Measurements from ENCODE around the gene SPEM1. TPM values are rescaled to one million over a fixed set of nuclear protein-coding genes. Genes with fewer than 3 reads are reported as not detected.

Gene SPEM1
- total and polyA plus RNA-seq, 4 donors = not detected

- Histone ChIP-seq H3K27me3 (ENCODE audit: control insufficient read depth in 4 of 4, insufficient read depth in 4 of 4, low read length in 3 of 4) (no peaks in the 10 kb centered on the region), H3K4me1 (ENCODE audit: control insufficient read depth in 4 of 4, insufficient read depth in 4 of 4, low read length in 3 of 4) (peaks cover 0 to 4% (median 1%) of the 10 kb centered on the region in 4 donors), H3K4me3 (ENCODE audit: low read depth in 1 of 3, low read length in 3 of 3) (no peak overlapping the region), H3K36me3 (ENCODE audit: control insufficient read depth in 4 of 4, insufficient read depth in 3 of 4, low read depth in 1 of 4, low read length in 3 of 4) (peaks cover 0 to 12% (median 3%) of the 10 kb centered on the region in 4 donors), H3K9me3 (ENCODE audit: control insufficient read depth in 4 of 4, low read length in 3 of 4) (no peaks in the 10 kb centered on the region), H3K9ac (ENCODE audit: low read depth in 1 of 2, low read length in 2 of 2) (no peak overlapping the region), H3K27ac (ENCODE audit: low read depth in 1 of 2, low read length in 2 of 2) (no peak overlapping the region)
- no peak for TF ChIP-seq YY1 (IDR thresholded peaks at IDR 0.05)
- no peak for TF ChIP-seq NR2F2 (IDR thresholded peaks at IDR 0.05)
- no peak for TF ChIP-seq MAX (IDR thresholded peaks at IDR 0.05)
- no peak for TF ChIP-seq EGR1 (IDR thresholded peaks at IDR 0.05; ENCODE audit: low read depth in 2 of 2)
- TF ChIP-seq FOXA2 (IDR thresholded peaks at IDR 0.05) = no peak
- no peak for TF ChIP-seq RAD21 (IDR thresholded peaks at IDR 0.05)
- TF ChIP-seq HNF4A (conservative IDR thresholded peaks at IDR 0.05) = no peak
- no peak for TF ChIP-seq TAF1 (conservative IDR thresholded peaks at IDR 0.05)
- TF ChIP-seq CTCF (IDR thresholded peaks at IDR 0.05; ENCODE audit: low read depth, low read length, missing input control) = no peak
- TF ChIP-seq SP1 (IDR thresholded peaks at IDR 0.05) = no peak
- TF ChIP-seq ATF3 (IDR thresholded peaks at IDR 0.05) = no peak
- no peak for TF ChIP-seq REST (IDR thresholded peaks at IDR 0.05)
- TF ChIP-seq RXRA (IDR thresholded peaks at IDR 0.05) = no peak
- no peak for TF ChIP-seq ZBTB33 (IDR thresholded peaks at IDR 0.05)
- no peak for TF ChIP-seq HNF4G (IDR thresholded peaks at IDR 0.05)
- TF ChIP-seq FOXA1 (IDR thresholded peaks at IDR 0.05) = no peak
- no peak for TF ChIP-seq GABPA (IDR thresholded peaks at IDR 0.05 in 1 of 2, conservative IDR thresholded peaks at IDR 0.05 in 1 of 2)
- no peak for TF ChIP-seq JUND (IDR thresholded peaks at IDR 0.05)
- DNase-seq (ENCODE audit: low spot score) = no peak
- WGBS = 96% methylated on average over 7 of the region's 7 CpGs
These were observed 40.9 kb downstream of the SPEM1 start for GRCh38 chr17:7460850-7461660.
